CD4-positive, alpha-beta T cell treated with Interleukin-6 for 4 hours (primary cell): ENCODE data around the gene SCARB1.
"Not testable (repeated sequence)": the region's sequence is repeated elsewhere in the genome, so short reads cannot be mapped to it uniquely, and the experiment has no call there.

Source experiments
- DNase-seq: peaks from one replicate; pipeline ENCODE4 v3.0.0-alpha.2; 2020; ENCODE audit warnings: mixed read lengths

SCARB1 gene

DNA sequence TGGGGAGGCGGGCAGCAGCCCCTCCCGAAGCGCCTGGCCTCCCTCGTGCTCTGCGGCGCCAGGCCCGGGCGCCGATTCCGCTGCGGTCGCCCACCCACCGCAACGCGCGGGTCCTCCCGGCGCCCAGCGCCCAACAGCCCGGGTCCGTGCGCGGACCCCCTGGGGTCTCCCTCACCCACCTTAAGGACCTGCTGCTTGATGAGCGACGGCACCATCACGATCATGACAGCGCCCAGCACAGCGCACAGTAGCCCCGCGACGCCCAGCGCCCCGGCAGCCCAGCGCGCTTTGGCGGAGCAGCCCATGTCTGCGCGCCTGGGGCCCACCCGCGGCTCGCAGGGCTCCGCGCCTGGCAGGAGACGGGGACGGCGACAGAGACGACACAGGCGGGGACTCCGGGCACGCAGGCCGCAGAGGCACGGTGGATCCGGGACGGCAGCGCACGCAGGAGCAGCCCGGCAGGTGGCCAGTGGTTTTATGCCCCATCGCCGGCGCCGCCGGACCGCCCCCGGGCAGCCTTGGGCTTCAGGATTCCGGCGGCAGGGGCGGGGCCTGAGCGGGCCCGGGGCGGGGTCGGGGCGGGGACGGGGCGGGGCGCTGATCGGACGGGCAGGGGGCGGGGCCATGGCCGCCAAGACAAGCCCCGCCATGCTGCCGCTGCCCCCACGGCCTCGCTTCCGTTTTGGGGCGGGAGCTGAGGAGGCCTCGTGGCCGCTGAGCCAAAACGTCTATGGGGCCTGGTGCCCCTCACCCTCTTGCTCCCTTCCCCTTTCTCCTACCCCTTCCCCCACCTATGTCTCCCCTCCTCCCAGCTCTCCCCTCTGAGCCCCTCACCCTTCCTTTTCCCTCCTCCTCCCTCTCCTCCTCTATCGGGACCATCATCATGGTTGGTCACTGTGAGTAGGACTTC is at the start of gene SCARB1:
TSS of gene SCARB1 (minus strand) at position 449 of the 910 bp plus-strand sequence. CDS start at position 305, 144 bp downstream.
- DNase-seq, result peak; percentile 83

DNA sequence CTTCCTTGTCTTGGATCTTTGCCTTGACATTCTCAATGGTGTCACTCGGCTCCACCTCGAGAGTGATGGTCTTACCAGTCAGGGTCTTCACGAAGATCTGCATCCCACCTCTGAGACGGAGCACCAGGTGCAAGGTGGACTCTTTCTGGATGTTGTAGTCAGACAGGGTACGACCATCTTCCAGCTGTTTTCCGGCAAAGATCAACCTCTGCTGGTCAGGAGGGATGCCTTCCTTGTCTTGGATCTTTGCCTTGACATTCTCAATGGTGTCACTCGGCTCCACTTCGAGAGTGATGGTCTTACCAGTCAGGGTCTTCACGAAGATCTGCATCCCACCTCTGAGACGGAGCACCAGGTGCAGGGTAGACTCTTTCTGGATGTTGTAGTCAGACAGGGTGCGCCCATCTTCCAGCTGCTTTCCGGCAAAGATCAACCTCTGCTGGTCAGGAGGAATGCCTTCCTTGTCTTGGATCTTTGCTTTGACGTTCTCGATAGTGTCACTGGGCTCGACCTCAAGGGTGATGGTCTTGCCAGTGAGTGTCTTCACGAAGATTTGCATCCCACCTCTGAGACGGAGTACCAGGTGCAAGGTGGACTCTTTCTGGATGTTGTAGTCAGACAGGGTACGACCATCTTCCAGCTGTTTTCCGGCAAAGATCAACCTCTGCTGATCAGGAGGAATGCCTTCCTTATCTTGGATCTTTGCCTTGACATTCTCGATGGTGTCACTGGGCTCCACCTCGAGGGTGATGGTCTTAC is 49.0 kb upstream of the SCARB1 start:
- not testable (repeated sequence) for DNase-seq

DNA sequence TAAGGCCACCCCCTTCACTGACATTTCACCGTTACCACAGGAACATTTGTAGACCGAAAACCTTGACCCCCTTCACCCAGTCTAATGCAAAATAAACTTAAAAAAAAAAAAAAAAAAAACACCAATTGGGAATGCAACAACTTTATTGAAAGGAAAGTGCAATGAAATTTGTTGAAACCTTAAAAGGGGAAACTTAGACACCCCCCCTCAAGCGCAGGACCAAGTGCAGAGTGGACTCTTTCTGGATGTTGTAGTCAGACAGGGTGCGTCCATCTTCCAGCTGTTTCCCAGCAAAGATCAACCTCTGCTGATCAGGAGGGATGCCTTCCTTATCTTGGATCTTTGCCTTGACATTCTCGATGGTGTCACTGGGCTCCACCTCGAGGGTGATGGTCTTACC is 47.9 kb upstream of the SCARB1 start:
- DNase-seq, result not testable (repeated sequence)

GRCh38 chr12:124910561-124911478 is 47.2 kb upstream of the SCARB1 start:
- no peak for DNase-seq

- DNase-seq, result no peak
Observed at GRCh38 chr12:124909831-124910560, 46.3 kb upstream of the SCARB1 start.

DNA sequence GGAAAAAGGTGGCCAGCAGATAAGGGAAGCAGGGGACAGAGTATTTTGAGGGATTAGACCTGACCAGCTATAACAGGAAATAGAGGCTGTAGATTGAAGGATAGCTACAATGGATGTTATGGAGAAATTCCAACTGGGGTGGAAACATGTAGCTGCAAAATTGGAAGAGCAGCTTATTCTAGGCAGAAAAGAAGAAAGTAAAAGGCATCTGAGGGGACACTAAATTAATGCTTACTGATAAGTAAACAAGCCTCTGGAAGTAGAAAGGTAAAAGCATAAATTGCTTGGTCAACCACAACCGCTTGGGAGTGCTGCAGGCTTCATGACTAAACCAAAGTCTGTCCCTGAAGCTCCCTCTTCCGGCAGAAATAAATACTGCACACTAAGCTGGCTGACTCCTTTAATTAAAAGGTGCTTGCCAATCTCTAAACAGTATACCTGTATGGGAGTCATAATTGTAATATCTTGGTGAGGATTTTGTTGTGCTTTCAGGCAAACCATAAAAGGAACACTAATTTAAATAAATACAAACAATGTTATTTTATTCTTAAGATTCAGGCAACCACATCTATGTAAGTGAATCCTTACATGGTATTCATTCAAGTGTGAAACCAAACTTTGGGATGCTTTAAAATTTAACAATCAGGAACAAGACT is 43.1 kb upstream of the SCARB1 start:
- DNase-seq, result peak; percentile 91

GRCh38 chr12:124904306-124905098 is 40.8 kb upstream of the SCARB1 start:
- DNase-seq, result no peak

GRCh38 chr12:124902916-124903315 is 39.3 kb upstream of the SCARB1 start:
- no peak for DNase-seq

- DNase-seq, result no peak
Observed at GRCh38 chr12:124901003-124901402, 37.3 kb upstream of the SCARB1 start.

DNA sequence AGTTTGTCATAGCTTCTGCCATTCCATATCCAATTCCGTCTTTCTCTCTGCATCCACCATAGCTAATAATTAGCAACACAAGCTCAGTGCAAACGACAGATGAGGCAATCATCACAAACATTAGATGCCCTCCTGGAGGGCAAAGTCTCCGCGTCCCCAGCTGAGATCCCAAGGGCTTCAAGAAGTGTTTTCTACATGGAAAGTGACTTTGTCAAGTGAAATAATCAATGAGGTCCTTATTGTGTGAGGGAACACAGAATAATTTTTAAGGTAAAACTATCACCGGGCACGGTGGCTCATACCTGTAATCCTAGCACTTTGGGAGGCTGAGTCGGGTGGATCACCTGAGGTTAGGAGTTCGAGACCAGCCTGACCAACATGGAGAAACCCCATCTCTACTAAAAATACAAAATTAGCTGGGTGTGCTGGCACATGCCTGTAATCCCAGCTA is 36.7 kb upstream of the SCARB1 start:
- not testable (repeated sequence) for DNase-seq

GRCh38 chr12:124898923-124899294 is 35.2 kb upstream of the SCARB1 start:
- DNase-seq, result no peak

- DNase-seq, result peak; percentile 81
Observed at GRCh38 chr12:124898200-124898922, 34.7 kb upstream of the SCARB1 start.

- DNase-seq, result no peak
Observed at GRCh38 chr12:124896461-124896860, 32.8 kb upstream of the SCARB1 start.

DNA sequence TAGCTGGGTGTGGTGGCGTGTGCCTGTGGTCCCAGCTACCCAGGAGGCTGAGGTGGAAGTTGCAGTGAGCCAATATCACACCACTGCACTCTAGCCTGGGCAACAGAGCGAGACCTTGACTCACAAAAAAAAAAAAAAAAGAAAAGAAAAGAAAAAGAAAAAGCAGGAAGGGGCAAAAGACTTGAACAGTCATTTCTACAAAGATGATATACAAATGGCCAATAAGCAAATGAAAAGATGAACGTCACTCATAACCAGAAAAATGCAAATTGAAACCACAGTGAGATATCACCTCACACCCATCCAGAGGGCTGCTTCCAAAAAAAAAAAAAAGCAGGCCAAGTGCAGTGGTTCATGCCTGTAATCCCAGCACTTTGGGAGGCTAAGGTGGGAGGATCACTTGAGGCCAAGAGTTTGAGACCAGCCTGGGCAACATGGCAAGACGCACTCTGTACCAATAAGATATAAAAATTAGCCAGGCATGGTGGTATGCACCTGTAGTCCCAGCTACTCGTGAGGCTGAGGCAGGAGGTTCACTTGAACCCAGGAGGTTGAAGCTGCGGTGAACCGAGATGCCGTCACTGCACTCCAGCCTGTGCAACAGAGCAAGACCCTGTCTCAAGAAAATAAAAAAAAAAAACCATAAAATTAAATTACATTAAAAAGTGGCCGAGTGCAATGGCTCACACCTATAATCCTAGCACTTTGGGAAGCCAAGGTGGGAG is 30.3 kb upstream of the SCARB1 start:
- DNase-seq, result no peak

DNA sequence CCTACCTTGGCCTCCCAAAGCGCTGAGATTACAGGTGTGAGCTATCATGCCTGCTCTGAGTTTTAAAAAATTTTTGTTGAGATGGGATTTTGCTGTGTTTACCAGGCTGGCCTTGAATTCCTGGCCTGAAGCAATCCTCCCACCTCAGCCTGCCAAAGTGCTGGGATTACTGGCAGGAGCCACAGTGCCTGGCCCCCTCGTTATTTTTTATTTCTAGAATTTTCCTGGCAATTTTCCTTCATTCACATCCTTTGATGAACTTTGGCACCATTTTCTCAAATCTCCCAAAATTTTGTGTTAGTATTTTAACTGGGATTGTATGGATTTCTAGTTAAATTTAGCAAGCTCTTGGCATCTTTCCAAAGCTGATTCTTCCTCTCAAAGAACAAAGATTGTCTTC is 24.6 kb upstream of the SCARB1 start:
- no peak for DNase-seq

DNA sequence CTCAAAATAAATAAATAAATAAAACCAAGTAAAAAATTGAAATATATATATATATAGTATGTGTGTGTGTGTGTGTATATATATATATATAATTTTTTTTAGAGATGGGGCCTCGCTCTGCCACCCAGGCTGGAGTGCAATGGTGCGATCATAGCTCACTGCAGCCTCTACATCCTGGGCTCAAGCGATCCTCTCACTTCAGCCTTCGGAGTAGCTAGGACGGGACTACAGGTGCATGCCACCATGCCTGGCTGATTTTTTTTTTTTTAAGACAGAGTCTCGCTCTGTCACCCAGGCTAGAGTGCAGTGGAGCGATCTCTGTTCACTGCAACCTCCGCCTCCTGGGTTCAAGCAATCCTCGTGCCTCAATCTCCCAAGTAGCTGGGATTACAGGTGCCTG is 24.1 kb upstream of the SCARB1 start:
- DNase-seq, result not testable (repeated sequence)

GRCh38 chr12:124884587-124885438 is 21.1 kb upstream of the SCARB1 start:
- peak; percentile 16 for DNase-seq
